Cardiac muscle cell (in vitro differentiated cells and primary cell): ENCODE measurements around the gene HNF1A. TPM values are rescaled to one million over a fixed set of nuclear protein-coding genes. Genes with fewer than 3 reads are reported as not detected.
"Not testable (repeated sequence)": the region's sequence is repeated elsewhere in the genome, so short reads cannot be mapped to it uniquely, and the experiment has no call there.

Experiments used
- DNase-seq, 2 donors: peaks; one replicate each; pipeline versions ENCODE4 v3.0.0 to v3.0.0-alpha.2; 2010 to 2017; ENCODE audit warnings: low read depth in 1 of 2, low spot score in 1 of 2
- H3K27ac ChIP-seq: fragments of 200-600 bp; sonication (generic); 2 replicates; pipeline ENCODE4 v1.5.1; 2016
- H3K27me3 ChIP-seq: fragments of 200-600 bp; sonication (generic); 2 replicates; pipeline ENCODE4 v1.6.0; 2016; ENCODE audit warnings: control low read depth
- H3K36me3 ChIP-seq: fragments of 200-600 bp; sonication (generic); 2 replicates; pipeline ENCODE4 v1.5.1; 2016; ENCODE audit warnings: control low read depth
- H3K4me1 ChIP-seq: fragments of 200-600 bp; sonication (generic); 2 replicates; pipeline ENCODE4 v1.8.1; 2017; ENCODE audit warnings: low read depth, mild to moderate bottlenecking, mixed run types
- H3K4me3 ChIP-seq: fragments of 200-600 bp; sonication (generic); 2 replicates; pipeline ENCODE4 v1.5.1; 2016; ENCODE audit warnings: mild to moderate bottlenecking
- H3K9me3 ChIP-seq: fragments of 200-600 bp; sonication (generic); 2 replicates; pipeline ENCODE4 v1.5.1; 2017; ENCODE audit warnings: low read depth, mild to moderate bottlenecking, control low read depth
- CTCF ChIP-seq: IDR thresholded peaks from 2 replicates; pipeline ENCODE4 v1.5.1; 2012; ENCODE audit warnings: low read depth, mild to moderate bottlenecking, low read length
- polyA plus RNA-seq: library from polyadenylated mRNA; unstranded; fragments of >200 nt; fragmentation: Nextera tagmentation; extraction: Ambion mirVana; gene quantifications from 2 replicates; pipeline ENCODE4 v1.2.1, GENCODE V29; 2016
- total RNA-seq: library from RNA; depleted of rRNA; stranded (reverse); fragments of >200 nt; gene quantifications from 2 replicates; pipeline ENCODE4 v1.2.3, GENCODE V29; 2016

Gene HNF1A
- total and polyA plus RNA-seq, 2 experiments from 2014 or later, result not detected

- DNase-seq, result no peak
- no peaks in the 10 kb centered on the region for H3K36me3 ChIP-seq
- H3K4me3 ChIP-seq, result no peak overlapping the region
- no peaks in the 10 kb centered on the region for H3K27me3 ChIP-seq
- no peak for TF ChIP-seq CTCF
- H3K9me3 ChIP-seq, result no peaks in the 10 kb centered on the region
- no peak overlapping the region for H3K27ac ChIP-seq
- no peaks in the 10 kb centered on the region for H3K4me1 ChIP-seq
Measured at GRCh38 chr12:121034616-121035305, 56.4 kb downstream of the HNF1A start.

- peak in 1 of 2 donors; percentile 89 for DNase-seq
- no peak for TF ChIP-seq CTCF
- Histone ChIP-seq H3K27ac (no peak overlapping the region), H3K4me1 (no peaks in the 10 kb centered on the region), H3K9me3 (no peaks in the 10 kb centered on the region), H3K4me3 (no peak overlapping the region), H3K36me3 (no peaks in the 10 kb centered on the region), H3K27me3 (no peaks in the 10 kb centered on the region)
Measured at GRCh38 chr12:121036810-121037326, 58.5 kb downstream of the HNF1A start.

GRCh38 chr12:121038861-121039668 is 60.7 kb downstream of the HNF1A start, which contains the start of gene OASL:
Gene OASL (minus strand): TSS chr12:121039246. CDS start chr12:121038971, 275 bp downstream.
- Histone ChIP-seq H3K4me3 (no peak within 1 kb of the TSS), H3K27ac (no peak within 1 kb of the TSS), H3K4me1 (no peaks in the 10 kb centered on the region), H3K9me3 (no peaks in the 10 kb centered on the region), H3K36me3 (no peaks in the 10 kb centered on the region), H3K27me3 (peaks cover 4% of the 10 kb centered on the region)
- DNase-seq, result peak in 1 of 2 donors; percentile 90
- TF ChIP-seq CTCF, result no peak

DNA sequence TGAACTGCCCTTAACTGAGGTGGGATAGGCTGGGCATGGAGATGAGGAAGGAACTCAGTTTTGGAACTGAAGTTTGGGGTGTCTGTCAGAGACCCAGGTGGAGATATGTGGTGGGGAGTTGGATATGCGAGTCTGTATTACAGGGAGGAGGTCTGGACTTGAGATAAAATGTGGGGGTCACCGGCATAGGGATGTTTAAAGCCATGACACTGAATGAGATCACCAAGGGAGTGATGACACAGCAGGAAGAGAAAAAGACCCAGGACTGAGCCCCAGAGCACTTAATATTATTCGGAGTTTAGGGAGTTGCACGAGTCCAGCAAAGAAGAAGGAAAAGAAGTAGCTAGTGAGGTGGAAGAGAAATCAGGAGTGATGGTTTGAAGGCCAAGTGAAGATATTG is 64.7 kb downstream of the HNF1A start:
- Histone ChIP-seq H3K36me3 (no peaks in the 10 kb centered on the region), H3K27me3 (peaks cover 8% of the 10 kb centered on the region), H3K4me1 (no peaks in the 10 kb centered on the region), H3K27ac (no peak overlapping the region), H3K9me3 (no peaks in the 10 kb centered on the region), H3K4me3 (no peak overlapping the region)
- no peak for DNase-seq
- no peak for TF ChIP-seq CTCF

- not testable (repeated sequence) for H3K27me3 ChIP-seq, H3K9me3 ChIP-seq, H3K4me3 ChIP-seq, H3K36me3 ChIP-seq, H3K4me1 ChIP-seq, H3K27ac ChIP-seq, DNase-seq
Measured at GRCh38 chr12:121047400-121047799, 69.1 kb downstream of the HNF1A start.

GRCh38 chr12:121048442-121048841 is 70.1 kb downstream of the HNF1A start:
- Histone ChIP-seq H3K36me3 (no peaks in the 10 kb centered on the region), H3K9me3 (no peaks in the 10 kb centered on the region), H3K27me3 (peaks cover 4% of the 10 kb centered on the region), H3K4me3 (no peak overlapping the region), H3K4me1 (no peaks in the 10 kb centered on the region), H3K27ac (no peak overlapping the region)
- DNase-seq, result no peak
- no peak for TF ChIP-seq CTCF
